ENCODE measurements around the gene SLC24A4. TPM values are rescaled to one million over a fixed set of nuclear protein-coding genes. Genes with fewer than 3 reads are reported as not detected.
"Not testable (repeated sequence)": the region's sequence is repeated elsewhere in the genome, so short reads cannot be mapped to it uniquely, and the experiment has no call there.

SLC24A4 gene
- total RNA-seq, 3 donors from 2014 or later = 0.15 to 0.96 TPM; not detected in 1

DNA sequence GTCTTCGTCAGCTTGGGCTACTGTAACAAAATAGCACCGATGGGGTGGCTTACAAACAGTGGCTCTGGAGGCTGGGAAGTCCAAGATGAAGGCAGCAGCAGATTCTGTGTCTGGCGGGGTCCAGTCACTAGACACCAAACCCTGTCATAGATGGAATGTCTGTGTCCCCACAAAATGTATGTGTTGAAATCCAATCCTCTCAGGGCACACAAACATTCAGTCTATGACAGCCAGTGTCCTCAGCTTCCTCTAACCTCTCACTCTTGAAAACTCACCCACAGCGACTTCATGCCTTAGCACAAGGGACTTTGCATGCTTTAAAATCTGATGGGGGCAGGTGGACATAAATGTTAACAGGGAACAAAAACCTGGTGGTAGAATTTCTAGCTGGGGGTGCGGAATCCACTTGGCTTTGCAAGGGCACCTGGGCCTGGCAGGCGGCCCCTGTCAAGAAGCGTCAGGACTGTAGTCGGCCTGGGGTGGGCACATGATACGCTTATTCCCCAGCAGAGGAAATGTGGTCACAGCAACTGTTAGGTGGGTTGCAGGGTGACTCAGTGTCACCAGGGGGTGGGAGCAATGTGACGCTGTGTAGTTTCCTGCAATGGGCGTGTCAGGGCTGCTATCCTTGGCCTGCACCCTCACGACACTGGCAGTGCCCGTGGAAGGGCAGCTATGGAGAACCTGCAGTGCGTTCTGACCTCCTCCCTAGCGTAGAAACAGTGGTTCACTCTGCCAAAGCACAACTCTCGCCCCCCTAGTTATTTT, 208.3 kb downstream of the SLC24A4 start:
- intact Hi-C loops (cut with DNase I; ENCODE audit: low total_unique reads) = no loop called here
- H3K4me1 ChIP-seq = no peaks in the 10 kb centered on the region
- H3K36me3 ChIP-seq = no peaks in the 10 kb centered on the region
- H3K9me3 ChIP-seq = no peaks in the 10 kb centered on the region
- H3K4me3 ChIP-seq = no peak overlapping the region
- TF ChIP-seq, protein P1, sequence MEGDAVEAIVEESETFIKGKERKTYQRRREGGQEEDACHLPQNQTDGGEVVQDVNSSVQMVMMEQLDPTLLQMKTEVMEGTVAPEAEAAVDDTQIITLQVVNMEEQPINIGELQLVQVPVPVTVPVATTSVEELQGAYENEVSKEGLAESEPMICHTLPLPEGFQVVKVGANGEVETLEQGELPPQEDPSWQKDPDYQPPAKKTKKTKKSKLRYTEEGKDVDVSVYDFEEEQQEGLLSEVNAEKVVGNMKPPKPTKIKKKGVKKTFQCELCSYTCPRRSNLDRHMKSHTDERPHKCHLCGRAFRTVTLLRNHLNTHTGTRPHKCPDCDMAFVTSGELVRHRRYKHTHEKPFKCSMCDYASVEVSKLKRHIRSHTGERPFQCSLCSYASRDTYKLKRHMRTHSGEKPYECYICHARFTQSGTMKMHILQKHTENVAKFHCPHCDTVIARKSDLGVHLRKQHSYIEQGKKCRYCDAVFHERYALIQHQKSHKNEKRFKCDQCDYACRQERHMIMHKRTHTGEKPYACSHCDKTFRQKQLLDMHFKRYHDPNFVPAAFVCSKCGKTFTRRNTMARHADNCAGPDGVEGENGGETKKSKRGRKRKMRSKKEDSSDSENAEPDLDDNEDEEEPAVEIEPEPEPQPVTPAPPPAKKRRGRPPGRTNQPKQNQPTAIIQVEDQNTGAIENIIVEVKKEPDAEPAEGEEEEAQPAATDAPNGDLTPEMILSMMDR (IDR thresholded peaks at IDR 0.05) = no peak
- TF ChIP-seq POLR2AphosphoS5 (IDR thresholded peaks at IDR 0.05) = no peak
- no peak for TF ChIP-seq POLR2A (IDR thresholded peaks at IDR 0.05)
- no peak for DNase-seq (ENCODE audit: low spot score in 2 of 2)
- no peak overlapping the region for H3K27ac ChIP-seq
- H3K27me3 ChIP-seq = no peaks in the 10 kb centered on the region

DNA sequence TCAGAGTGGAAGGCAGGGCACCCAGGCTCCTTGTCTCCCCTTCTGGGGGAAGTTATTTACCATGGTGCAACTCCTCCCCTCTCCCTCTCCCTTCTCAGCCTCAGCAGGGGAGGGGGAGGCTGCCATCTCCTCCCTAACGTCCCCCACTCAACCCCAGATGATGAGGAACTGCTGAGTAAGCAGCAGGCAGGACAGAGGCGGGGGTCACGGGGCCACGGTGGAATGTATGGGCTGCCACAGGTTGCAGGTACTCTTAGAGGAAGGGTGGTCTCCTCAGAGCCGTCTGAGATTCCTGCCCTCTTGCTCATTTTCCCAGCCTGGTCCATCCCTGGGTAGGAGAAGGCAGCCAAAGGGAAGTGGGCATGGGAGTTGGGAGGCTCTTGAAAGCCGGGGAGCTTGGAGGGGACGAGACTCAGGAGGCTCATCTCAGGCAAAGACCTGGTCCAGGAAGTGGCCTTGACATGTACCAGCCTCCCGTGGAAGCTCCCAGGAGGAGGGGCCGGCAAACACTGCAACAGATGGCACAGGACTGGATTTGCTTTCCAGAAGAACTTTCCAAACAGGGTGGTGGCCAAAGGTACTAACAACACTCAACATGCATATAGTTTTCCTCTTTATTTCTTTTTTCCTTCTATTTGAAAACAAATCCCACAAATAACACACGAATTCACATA, 209.7 kb downstream of the SLC24A4 start:
- H3K27ac ChIP-seq = no peak overlapping the region
- H3K27me3 ChIP-seq = no peaks in the 10 kb centered on the region
- H3K36me3 ChIP-seq = no peaks in the 10 kb centered on the region
- intact Hi-C loops (cut with DNase I; ENCODE audit: low total_unique reads) = loop anchor here (2.0 kb wide), 1 partner anchor 50 kb away; no protein-coding TSS in a partner anchor
- no peaks in the 10 kb centered on the region for H3K4me1 ChIP-seq
- no peak for DNase-seq (ENCODE audit: low spot score in 2 of 2)
- TF ChIP-seq, protein P1 (IDR thresholded peaks at IDR 0.05) = no peak
- TF ChIP-seq POLR2A (IDR thresholded peaks at IDR 0.05) (no peak), POLR2AphosphoS5 (IDR thresholded peaks at IDR 0.05) (no peak)
- H3K9me3 ChIP-seq = no peaks in the 10 kb centered on the region
- no peak overlapping the region for H3K4me3 ChIP-seq

DNA sequence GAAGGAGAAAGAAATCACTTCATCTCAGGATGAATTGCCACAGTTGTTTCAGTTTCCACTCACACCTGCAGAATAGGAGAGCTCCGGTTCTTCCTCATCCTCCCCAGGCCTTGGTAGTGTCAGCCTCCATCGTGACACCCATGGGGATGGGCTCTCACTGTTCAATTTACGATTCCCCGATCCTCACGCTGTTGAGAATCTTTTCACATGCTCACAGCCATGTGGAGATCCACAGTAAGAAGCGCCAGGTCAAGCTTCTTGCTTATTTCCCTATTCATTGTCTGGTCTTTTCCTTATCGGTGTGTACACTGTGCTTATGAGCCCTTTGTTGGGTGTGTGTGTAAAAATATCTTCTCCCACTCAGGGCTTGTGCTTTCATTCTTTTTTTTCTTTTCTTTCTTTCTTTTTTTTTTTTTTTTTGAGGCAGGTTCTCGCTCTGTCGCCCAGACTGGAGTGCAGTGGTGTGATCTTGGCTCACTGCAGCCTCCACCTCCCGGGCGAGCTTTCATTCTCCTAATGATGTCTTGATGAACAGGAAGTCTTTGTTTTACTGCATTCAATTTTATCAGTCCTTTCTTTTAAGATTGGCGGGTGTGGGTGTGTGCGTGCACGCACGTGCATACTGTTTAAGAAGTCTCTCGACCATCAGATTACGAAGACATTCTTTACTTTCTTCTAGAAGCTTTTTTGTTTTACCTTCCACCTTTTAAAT, 212.1 kb downstream of the SLC24A4 start:
- H3K4me1 ChIP-seq = peaks cover 0 to 7% of the 10 kb centered on the region in 2 donors
- H3K4me3 ChIP-seq = no peak overlapping the region

DNA sequence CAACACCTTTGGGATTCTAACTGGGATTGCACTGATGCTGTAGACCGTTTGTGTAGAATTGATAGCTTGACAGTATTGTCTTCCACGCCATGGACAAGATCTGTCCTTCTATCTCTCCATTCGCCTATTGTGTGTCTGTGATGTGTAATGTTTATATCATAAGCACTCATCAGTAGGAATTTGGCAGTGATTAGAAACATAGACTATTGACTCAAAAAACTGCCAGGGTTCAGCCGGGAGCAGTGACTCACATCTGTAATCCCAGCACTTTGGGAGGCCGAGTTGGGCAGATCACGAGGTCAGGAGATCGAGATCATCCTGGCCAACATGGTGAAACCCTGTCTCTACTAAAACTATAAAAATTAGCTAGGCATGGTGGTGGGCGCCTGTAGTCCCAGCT, 213.3 kb downstream of the SLC24A4 start:
- H3K4me3 ChIP-seq; H3K27ac ChIP-seq; H3K27me3 ChIP-seq; H3K36me3 ChIP-seq; DNase-seq (ENCODE audit: low spot score in 2 of 2); H3K9me3 ChIP-seq; intact Hi-C loops (cut with DNase I; ENCODE audit: low total_unique reads): not testable (repeated sequence)
- H3K4me1 ChIP-seq = peaks cover 0 to 13% of the 10 kb centered on the region in 2 donors

More for the DNA sequence above, 212.1 kb downstream of the SLC24A4 start:
- peak overlapping the region in 1 of 2 donors; percentile 3 for H3K27ac ChIP-seq
- no peak for DNase-seq (ENCODE audit: low spot score in 2 of 2)
- no peaks in the 10 kb centered on the region for H3K27me3 ChIP-seq
- no peaks in the 10 kb centered on the region for H3K9me3 ChIP-seq
- no peaks in the 10 kb centered on the region for H3K36me3 ChIP-seq
- no peak for TF ChIP-seq POLR2A (IDR thresholded peaks at IDR 0.05)
- TF ChIP-seq, protein P1 (IDR thresholded peaks at IDR 0.05) = no peak
- TF ChIP-seq POLR2AphosphoS5 (IDR thresholded peaks at IDR 0.05) = no peak
- intact Hi-C loops (cut with DNase I; ENCODE audit: low total_unique reads) = no loop called here

DNA sequence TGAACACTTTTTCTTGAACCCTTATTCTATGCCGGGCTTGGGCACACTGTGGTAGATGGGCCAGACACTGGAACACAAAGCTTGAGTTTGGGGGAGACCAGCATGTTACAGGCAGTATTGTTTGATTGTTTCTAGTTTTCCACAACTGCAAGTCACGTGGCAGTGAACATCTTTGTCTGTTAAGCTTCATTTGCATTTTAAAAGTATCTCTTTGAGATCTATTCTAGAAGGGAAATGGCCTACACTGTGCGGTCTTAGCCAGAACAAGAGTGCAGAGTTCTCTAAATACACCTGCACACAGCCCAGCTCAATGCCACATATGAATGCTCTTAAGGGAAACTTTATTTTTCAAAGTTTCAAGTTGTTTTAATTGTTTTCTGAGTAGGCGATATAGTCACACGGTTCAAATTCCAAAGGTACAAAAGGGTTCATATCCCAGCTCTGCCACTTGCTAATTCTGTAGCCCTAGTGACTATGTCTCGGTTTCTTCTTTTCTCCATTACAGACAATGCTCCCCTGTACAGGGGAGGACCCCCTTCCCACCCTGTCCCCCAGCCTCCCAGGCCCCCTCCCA, 215.5 kb downstream of the SLC24A4 start:
- Histone ChIP-seq H3K9me3 (no peaks in the 10 kb centered on the region), H3K27me3 (no peaks in the 10 kb centered on the region), H3K4me1 (peaks cover 0 to 13% of the 10 kb centered on the region in 2 donors), H3K36me3 (no peaks in the 10 kb centered on the region), H3K4me3 (no peak overlapping the region), H3K27ac (no peak overlapping the region)
- DNase-seq (ENCODE audit: low spot score in 2 of 2) = no peak
- TF ChIP-seq, protein P1 (IDR thresholded peaks at IDR 0.05) = no peak
- TF ChIP-seq POLR2A (IDR thresholded peaks at IDR 0.05) (no peak), POLR2AphosphoS5 (IDR thresholded peaks at IDR 0.05) (no peak)
- intact Hi-C loops (cut with DNase I; ENCODE audit: low total_unique reads) = no loop called here

All from breast epithelium (tissue), 4 donors.